GM12873 (cell line): ENCODE measurements around the gene FAS.
A peak's percentile ranks its signal among the peaks of the same experiment; 100 is the strongest.

Experiments
- CTCF ChIP-seq: IDR thresholded peaks from 2 replicates; pipeline ENCODE4 v1.5.1; 2012; ENCODE audit warnings: low read depth, mild to moderate bottlenecking, moderate library complexity, low read length, control low read depth; ENCODE audit not compliant: insufficient read depth; ENCODE audit errors: missing control alignments

Gene FAS

GRCh38 chr10:89003344-89003743 is 12.7 kb downstream of the FAS start:
- TF ChIP-seq CTCF = no peak

- no peak for TF ChIP-seq CTCF
Measured at GRCh38 chr10:89007129-89007893, 16.7 kb downstream of the FAS start.

GRCh38 chr10:89019569-89020327 is 29.1 kb downstream of the FAS start:
- TF ChIP-seq CTCF = no peak

GRCh38 chr10:89022734-89023133 is 32.1 kb downstream of the FAS start:
- no peak for TF ChIP-seq CTCF

GRCh38 chr10:89025453-89025852 is 34.9 kb downstream of the FAS start:
- no peak for TF ChIP-seq CTCF

- TF ChIP-seq CTCF = no peak
Measured at GRCh38 chr10:89029181-89029580, 38.6 kb downstream of the FAS start.

GRCh38 chr10:89029785-89030437 is 39.3 kb downstream of the FAS start:
- TF ChIP-seq CTCF = peak; percentile 89
